HG03159 (cell line): Measurements from ENCODE around the gene CAMSAP1.
"Not testable (repeated sequence)": the region's sequence is repeated elsewhere in the genome, so short reads cannot be mapped to it uniquely, and the experiment has no call there.

Source experiments
- ATAC-seq: cut with Tn5 transposase; IDR thresholded peaks from one replicate; pipeline ENCODE4 v1.9.1; 2021; ENCODE audit warnings: mild to moderate bottlenecking, moderate library complexity; ENCODE audit not compliant: unreplicated experiment

CAMSAP1 gene

DNA sequence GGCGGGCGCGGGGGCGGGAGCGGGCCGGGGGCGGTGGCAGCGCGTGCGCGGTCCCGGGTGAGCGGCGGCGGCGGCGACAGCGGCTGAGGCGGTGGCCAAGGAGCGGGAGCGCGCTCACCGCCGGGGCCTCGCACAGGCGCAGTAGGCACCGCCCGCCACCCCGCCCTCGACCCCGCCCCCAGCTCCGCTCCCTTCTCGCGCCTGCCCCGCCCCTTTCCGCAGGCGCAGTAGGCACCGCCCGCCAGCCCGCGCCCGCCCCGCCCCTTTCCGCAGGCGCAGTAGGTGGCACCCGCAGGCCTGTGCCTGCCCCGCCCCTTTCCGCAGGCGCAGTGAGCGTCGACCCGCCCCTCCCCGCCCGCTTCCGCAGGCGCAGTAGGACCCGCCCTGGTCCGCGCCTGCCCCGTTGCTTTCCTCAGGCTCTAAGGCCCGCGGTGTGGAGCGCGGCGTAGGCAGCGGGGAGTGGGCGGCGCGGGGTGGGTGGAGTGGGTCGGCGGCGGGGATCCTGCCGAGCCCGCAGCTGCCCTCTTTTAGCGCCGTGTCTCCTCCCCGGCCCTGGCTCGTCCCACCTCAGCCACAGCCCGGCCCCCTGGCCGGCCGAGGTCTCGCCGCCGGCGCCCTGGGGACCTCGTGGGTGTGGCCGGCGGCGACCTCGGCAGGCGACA, at the start of gene CAMSAP1:
Gene CAMSAP1, minus strand, starts transcription at position 116 of the 662 bp plus-strand sequence. CDS start 387 bp downstream, outside the sequence.
- peak; percentile 72 for ATAC-seq

DNA sequence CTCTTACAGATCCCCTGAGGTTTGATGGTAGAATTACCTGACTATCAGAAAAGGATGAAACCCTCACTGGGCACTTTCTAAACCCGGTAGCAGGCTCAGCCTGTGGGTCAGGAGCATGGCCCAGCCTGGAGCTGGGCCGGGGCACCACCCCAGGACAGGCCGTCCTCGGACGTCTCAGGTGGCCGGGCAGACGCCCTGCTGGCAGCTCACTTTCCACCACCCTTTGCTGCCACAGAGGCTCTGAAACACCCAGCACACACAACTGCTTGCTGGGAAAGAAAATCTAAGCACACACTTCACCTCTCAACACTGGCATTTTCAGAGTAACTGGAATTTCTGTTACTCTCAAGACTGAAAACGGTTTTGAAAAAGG, 49.4 kb upstream of the CAMSAP1 start:
- ATAC-seq = no peak

DNA sequence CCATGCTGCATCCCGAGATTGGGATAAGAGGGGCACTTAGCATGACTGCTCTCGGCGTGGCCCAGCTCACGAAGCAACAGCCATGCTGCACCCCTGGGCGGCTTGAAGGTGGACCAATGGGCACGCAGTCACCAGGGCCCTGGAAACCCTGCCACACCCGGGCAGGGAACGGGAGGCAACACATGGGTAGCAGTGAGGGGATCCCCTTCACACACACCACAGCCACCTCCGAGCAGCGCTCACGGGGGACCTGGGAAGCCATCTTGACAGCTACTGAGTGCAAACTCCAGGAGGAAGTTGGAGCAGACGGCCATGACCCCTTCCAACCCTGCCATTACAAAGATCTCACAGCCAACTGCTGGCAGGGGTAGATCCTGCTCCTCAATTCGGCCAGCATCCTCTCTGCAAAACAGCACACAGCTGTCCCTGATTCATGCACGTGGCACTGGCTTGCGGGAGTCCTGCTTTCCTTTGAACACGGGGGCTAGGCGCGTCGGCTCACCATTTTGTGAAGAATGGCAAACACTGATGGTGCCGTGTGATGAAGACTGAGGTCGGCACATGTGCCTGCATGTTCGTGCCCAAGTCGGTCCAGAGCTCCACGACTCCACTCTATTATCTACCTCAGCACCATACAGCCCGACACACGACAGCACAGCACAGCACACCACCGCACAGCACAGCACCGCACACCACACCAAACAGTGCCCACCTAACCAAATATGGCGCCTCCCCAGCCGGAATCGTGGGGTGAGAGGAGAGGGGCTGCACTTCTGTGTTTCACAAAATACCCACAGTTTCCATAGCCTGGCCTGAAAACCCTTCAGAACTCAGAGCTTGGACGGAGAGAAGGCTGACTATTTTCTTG, 48.8 kb upstream of the CAMSAP1 start:
- no peak for ATAC-seq

DNA sequence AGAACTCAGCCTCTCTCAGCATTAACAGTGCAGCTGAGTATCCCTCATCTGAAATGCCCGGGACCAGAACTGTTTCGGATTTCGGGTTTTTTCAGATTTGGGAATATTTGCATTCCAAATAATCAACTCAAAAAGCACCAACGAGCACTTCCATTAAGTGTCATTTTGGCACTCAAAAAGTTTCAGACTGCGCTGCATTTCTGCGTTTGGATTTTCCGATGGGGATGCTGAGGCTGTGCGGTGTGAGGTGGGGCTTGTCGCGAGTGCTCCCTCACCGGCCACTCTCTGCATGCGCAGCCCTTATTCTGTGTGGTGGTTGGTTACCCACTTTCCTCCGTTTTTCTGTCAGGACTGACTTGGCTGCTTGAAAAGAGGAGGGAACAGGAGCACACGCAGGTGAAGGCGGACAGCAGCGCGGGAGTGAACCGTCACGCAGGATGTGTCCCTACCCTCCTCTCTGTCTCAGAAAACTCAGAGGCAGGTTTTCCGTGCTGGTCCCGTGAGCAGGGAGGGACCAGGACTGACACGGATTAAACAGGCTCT, 45.4 kb upstream of the CAMSAP1 start:
- ATAC-seq = no peak

GRCh38 chr9:135951889-135952663, 44.7 kb upstream of the CAMSAP1 start:
- ATAC-seq = no peak

GRCh38 chr9:135951310-135951709, 44.0 kb upstream of the CAMSAP1 start:
- ATAC-seq = not testable (repeated sequence)

DNA sequence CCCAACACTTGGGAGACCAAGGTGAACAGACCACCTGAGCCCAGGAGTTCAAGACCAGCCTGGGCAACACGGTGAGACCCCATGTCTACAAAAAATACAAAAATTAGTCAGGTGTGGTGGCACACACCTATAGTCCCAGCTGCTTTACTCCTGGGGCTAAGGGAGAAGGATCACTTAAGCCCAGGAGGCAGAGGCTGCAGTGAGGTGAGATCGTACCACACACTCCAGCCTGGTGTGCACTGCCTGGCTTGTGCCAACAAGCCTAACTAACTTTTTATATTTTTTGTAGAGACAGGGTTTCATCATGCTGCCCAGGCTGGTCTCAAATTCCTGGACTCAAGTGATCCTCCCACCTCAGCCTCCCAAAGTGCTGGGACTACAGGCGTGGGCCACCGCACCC, 43.5 kb upstream of the CAMSAP1 start:
- ATAC-seq = not testable (repeated sequence)

GRCh38 chr9:135950135-135950682, 42.9 kb upstream of the CAMSAP1 start:
- ATAC-seq = no peak

- ATAC-seq = no peak
These were observed 42.3 kb upstream of the CAMSAP1 start for GRCh38 chr9:135949501-135950134.

- no peak for ATAC-seq
These were observed 41.6 kb upstream of the CAMSAP1 start for GRCh38 chr9:135948968-135949367.

DNA sequence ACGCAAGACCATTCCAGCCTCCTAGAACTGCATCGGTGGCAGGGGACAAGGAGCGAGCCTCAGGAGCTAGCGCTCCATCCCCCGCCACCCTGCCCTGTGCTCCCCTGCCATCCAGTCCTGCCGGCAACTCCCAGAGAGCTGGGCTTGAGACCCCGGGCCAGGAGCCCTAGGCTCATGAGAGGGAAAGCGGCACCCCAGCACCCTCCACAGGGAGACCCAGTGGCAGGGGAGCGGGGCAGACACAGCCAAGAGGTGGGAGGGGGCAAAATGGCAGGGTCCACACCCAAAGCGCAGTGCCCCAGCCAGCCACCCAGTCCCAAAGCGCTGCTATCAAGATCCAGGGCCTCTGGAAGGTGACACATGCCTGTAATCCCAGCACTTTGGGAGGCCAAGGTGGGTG, 41.1 kb upstream of the CAMSAP1 start:
- ATAC-seq = no peak

DNA sequence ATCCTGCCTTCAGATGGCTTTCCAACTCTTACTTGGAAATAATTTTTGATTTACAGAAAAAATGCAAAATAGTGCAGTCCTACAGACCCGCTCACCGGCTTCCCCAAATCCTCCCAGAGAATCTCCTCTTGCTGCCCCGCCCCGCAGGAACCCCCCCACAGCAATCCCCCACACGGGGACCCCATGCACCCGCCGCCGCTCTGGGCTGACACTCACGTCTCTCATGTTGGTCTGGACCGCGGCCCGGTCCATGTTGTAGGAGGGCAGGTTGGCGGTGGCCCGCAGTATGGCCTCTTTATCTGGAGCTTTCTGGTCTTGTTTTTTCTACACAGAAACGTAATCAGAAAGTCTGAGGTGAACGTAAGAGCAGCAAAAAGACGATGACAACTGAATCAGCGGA, 40.2 kb upstream of the CAMSAP1 start:
- ATAC-seq = no peak

DNA sequence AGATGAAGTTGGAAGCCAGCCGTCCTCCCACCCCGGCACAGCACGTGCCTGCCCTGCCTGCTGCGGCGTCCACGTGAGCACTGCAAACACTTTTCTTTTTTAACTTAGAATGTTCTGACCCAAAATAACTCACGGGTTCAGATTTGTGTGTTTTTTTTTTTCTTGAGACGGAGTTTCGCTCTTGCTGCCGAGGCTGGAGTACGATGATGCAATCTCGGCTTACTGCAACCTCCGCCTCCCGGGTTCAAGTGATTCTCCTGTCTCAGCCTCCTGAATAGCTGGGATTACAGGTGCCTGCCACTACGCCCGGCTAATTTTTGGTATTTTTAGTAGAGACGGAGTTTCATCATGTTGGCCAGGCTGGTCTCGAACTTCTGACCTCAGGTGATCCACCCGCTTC, 39.8 kb upstream of the CAMSAP1 start:
- ATAC-seq = not testable (repeated sequence)

- no peak for ATAC-seq
These were observed 39.1 kb upstream of the CAMSAP1 start for GRCh38 chr9:135946392-135946994.

GRCh38 chr9:135945969-135946368, 38.6 kb upstream of the CAMSAP1 start:
- no peak for ATAC-seq

DNA sequence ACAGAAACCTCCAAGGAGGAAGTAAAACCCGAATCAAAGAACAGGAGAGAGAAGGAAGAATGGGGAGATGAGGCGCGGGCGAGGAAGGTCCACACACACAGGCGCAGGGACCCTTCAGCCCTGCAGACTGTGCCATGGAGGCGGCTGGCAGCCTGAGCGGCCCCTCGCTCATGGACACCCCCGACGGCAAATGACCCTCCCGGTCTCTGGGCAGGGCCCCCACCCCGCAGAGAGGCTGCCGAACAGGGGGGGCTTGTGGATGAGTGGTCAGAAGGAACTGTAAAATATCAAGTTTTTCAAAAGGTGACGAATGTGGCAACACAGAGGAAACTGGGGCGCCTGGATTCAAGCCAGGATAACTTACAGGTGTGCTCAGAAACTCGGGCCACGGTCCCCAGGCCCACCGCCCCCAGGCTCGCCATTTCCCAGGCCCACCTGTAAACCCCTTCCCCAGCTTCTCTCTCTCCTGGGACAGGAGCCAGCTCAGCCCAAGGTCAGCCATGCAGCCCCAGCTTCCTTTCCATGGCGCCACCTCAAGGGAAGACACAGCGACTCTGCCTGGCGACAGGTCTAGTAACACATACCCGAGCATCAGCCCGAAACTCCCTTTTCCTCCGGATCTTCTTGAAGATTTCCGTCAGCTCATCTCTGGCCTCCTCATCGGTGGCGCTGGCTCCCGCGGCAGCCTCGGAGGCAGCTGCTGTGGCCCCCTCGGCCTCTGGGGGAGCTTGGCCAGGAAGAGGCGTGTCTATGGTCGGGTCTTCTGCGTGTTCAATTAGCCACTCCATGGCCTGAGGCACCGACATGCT, 37.3 kb upstream of the CAMSAP1 start:
- no peak for ATAC-seq

- ATAC-seq = not testable (repeated sequence)
These were observed 36.3 kb upstream of the CAMSAP1 start for GRCh38 chr9:135943604-135944003.

DNA sequence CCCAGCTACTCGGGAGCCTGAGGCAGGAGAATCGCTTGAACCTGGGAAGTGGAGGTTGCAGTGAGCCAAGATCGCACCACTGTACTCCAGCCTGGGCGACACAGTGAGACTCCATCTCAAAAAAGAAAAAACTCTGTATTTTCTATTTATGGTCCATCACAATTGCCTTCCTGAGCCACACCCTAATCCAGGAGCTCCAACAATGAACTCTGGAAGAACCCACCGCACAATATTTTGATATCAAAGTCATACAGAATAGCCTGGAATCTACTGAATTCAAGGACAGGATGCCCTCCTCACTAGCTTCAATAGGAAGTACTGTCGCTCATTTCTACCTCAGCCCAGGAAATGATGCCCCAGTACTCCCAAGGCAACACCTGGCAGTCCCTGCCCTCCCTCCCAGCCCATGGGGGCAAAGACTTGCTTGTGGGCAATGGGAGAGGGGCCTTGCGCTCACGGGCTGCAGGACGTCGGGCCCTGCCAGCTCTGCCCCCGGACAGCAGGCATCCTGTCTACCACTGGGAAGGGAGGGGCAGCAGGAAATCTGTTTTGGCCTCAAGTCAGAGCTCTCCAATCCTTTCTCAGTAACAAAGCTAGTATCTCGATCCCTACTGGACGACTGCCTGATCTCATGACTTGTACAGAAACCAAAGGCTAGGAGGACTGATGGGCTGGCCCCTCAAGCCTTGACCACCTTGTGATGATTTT, 34.1 kb upstream of the CAMSAP1 start:
- ATAC-seq = no peak
